GM12892 (cell line): ENCODE measurements around the gene MAP7D2.

ENCODE experiments used
- POLR2A ChIP-seq: IDR thresholded peaks from 2 replicates; pipeline ENCODE4 v1.6.1; 2011; ENCODE audit warnings: low read depth, low read length, control low read depth
- POLR2AphosphoS5 ChIP-seq: IDR thresholded peaks from 2 replicates; pipeline ENCODE4 v1.6.1; 2011; ENCODE audit warnings: low read depth, low read length, control low read depth
- TAF1 ChIP-seq: IDR thresholded peaks from 2 replicates; pipeline ENCODE4 v1.6.1; 2011; ENCODE audit warnings: low read depth, mild to moderate bottlenecking, control low read depth, low read length, borderline replicate concordance

GRCh38 chrX:20028588-20028987, 88.1 kb downstream of the MAP7D2 start:
- TF ChIP-seq POLR2A (no peak), TAF1 (no peak), POLR2AphosphoS5 (no peak)
